Large intestine (tissue), 3 donors: Measurements from ENCODE around the gene TEX28. TPM values are rescaled to one million over a fixed set of nuclear protein-coding genes. Genes with fewer than 3 reads are reported as not detected.
A peak's percentile ranks its signal among the peaks of the same experiment; 100 is the strongest.
"Not testable (repeated sequence)": the region's sequence is repeated elsewhere in the genome, so short reads cannot be mapped to it uniquely, and the experiment has no call there.

Experiments
- DNase-seq, 2 donors: peaks; one replicate each; pipeline versions ENCODE4 v3.0.0 to v3.0.0-alpha.2; 2013
- H3K27ac ChIP-seq: one replicate; pipeline ENCODE4 v1.5.1; 2013; ENCODE audit warnings: low read length
- H3K27me3 ChIP-seq: 2 replicates; pipeline ENCODE4 v1.6.1; 2013; ENCODE audit warnings: low read length; ENCODE audit not compliant: control insufficient read depth, insufficient read depth
- H3K36me3 ChIP-seq: 2 replicates; pipeline ENCODE4 v1.6.1; 2013; ENCODE audit warnings: low read length; ENCODE audit not compliant: control insufficient read depth, insufficient read depth
- H3K4me1 ChIP-seq: one replicate; pipeline ENCODE4 v1.6.1; 2013; ENCODE audit warnings: low read length; ENCODE audit not compliant: control insufficient read depth, insufficient read depth
- H3K4me3 ChIP-seq: one replicate; pipeline ENCODE4 v1.5.1; 2013; ENCODE audit warnings: low read length
- H3K9me3 ChIP-seq: one replicate; pipeline ENCODE4 v1.6.1; 2013; ENCODE audit warnings: mild to moderate bottlenecking, low read depth, low read length, moderate library complexity; ENCODE audit not compliant: control insufficient read depth
- WGBS: methylation state at CpG from one replicate; pipeline ENCODE4 v1.1.5; 2013; ENCODE audit warnings: low lambda C conversion rate; ENCODE audit not compliant: insufficient coverage; 5-methylcytosine and 5-hydroxymethylcytosine counted together
- polyA plus RNA-seq: library from polyadenylated mRNA; unstranded; fragments of 120-200 nt; gene quantifications from one replicate; pipeline ENCODE4 v1.2.1, GENCODE V29; 2013

Gene TEX28
- polyA plus RNA-seq, 1 donor: not detected

- DNase-seq: no peak
- no peaks in the 10 kb centered on the region for H3K4me1 ChIP-seq
- WGBS: no CpG with 5 or more reads among the region's 7 CpGs
- H3K27ac ChIP-seq: no peak overlapping the region
- H3K36me3 ChIP-seq: no peaks in the 10 kb centered on the region
- H3K4me3 ChIP-seq: no peak overlapping the region
- H3K27me3 ChIP-seq: no peaks in the 10 kb centered on the region
- H3K9me3 ChIP-seq: no peaks in the 10 kb centered on the region
Measured at GRCh38 chrX:154312116-154312515, 17.2 kb upstream of the TEX28 start.

- H3K4me1 ChIP-seq: no peaks in the 10 kb centered on the region
- no peaks in the 10 kb centered on the region for H3K27me3 ChIP-seq
- DNase-seq: no peak
- no peaks in the 10 kb centered on the region for H3K9me3 ChIP-seq
- no peak overlapping the region for H3K27ac ChIP-seq
- H3K36me3 ChIP-seq: no peaks in the 10 kb centered on the region
- WGBS: no CpG with 5 or more reads among the region's 19 CpGs
- no peak overlapping the region for H3K4me3 ChIP-seq
Measured at GRCh38 chrX:154310616-154311536, 16.0 kb upstream of the TEX28 start.

- no peaks in the 10 kb centered on the region for H3K36me3 ChIP-seq
- no CpG with 5 or more reads among the region's 16 CpGs for WGBS
- no peaks in the 10 kb centered on the region for H3K27me3 ChIP-seq
- H3K27ac ChIP-seq: no peak overlapping the region
- no peaks in the 10 kb centered on the region for H3K4me1 ChIP-seq
- H3K4me3 ChIP-seq: no peak overlapping the region
- DNase-seq: no peak
- H3K9me3 ChIP-seq: no peaks in the 10 kb centered on the region
Measured at GRCh38 chrX:154309041-154309775, 14.3 kb upstream of the TEX28 start.

- no CpG with 5 or more reads among the region's 9 CpGs for WGBS
- H3K27ac ChIP-seq: no peak overlapping the region
- H3K4me1 ChIP-seq: no peaks in the 10 kb centered on the region
- no peaks in the 10 kb centered on the region for H3K27me3 ChIP-seq
- H3K9me3 ChIP-seq: no peaks in the 10 kb centered on the region
- DNase-seq: peak in 1 of 2 donors; percentile 17
- H3K4me3 ChIP-seq: no peak overlapping the region
- no peaks in the 10 kb centered on the region for H3K36me3 ChIP-seq
Measured at GRCh38 chrX:154308108-154308946, 13.4 kb upstream of the TEX28 start.

GRCh38 chrX:154307202-154307601 lies 12.3 kb upstream of the TEX28 start:
- Histone ChIP-seq H3K4me1 (no peaks in the 10 kb centered on the region), H3K27ac (no peak overlapping the region), H3K9me3 (no peaks in the 10 kb centered on the region), H3K4me3 (no peak overlapping the region), H3K36me3 (no peaks in the 10 kb centered on the region), H3K27me3 (no peaks in the 10 kb centered on the region)
- no CpG with 5 or more reads among the region's 6 CpGs for WGBS
- DNase-seq: no peak

- no CpG with 5 or more reads among the region's 11 CpGs for WGBS
- no peaks in the 10 kb centered on the region for H3K36me3 ChIP-seq
- H3K27me3 ChIP-seq: no peaks in the 10 kb centered on the region
- H3K9me3 ChIP-seq: no peaks in the 10 kb centered on the region
- H3K4me1 ChIP-seq: no peaks in the 10 kb centered on the region
- H3K4me3 ChIP-seq: no peak overlapping the region
- H3K27ac ChIP-seq: no peak overlapping the region
- DNase-seq: no peak
Measured at GRCh38 chrX:154305541-154306205, 10.7 kb upstream of the TEX28 start.

GRCh38 chrX:154304846-154305245 lies 9.9 kb upstream of the TEX28 start:
- Histone ChIP-seq H3K9me3 (no peaks in the 10 kb centered on the region), H3K4me1 (no peaks in the 10 kb centered on the region), H3K27ac (no peak overlapping the region), H3K4me3 (no peak overlapping the region), H3K36me3 (no peaks in the 10 kb centered on the region), H3K27me3 (no peaks in the 10 kb centered on the region)
- DNase-seq: no peak
- no CpG with 5 or more reads among the region's 10 CpGs for WGBS

- Histone ChIP-seq H3K27ac (no peak overlapping the region), H3K36me3 (no peaks in the 10 kb centered on the region), H3K9me3 (no peaks in the 10 kb centered on the region), H3K4me3 (no peak overlapping the region), H3K27me3 (no peaks in the 10 kb centered on the region), H3K4me1 (no peaks in the 10 kb centered on the region)
- no CpG with 5 or more reads among the region's 8 CpGs for WGBS
- no peak for DNase-seq
Measured at GRCh38 chrX:154303476-154303875, 8.6 kb upstream of the TEX28 start.

GRCh38 chrX:154302998-154303397 lies 8.1 kb upstream of the TEX28 start:
- not testable (repeated sequence) for H3K27me3 ChIP-seq, H3K27ac ChIP-seq, H3K4me3 ChIP-seq, H3K4me1 ChIP-seq, H3K36me3 ChIP-seq, H3K9me3 ChIP-seq, DNase-seq
- no CpG with 5 or more reads among the region's 7 CpGs for WGBS

- no peak for DNase-seq
- Histone ChIP-seq H3K27ac (no peak overlapping the region), H3K9me3 (no peaks in the 10 kb centered on the region), H3K36me3 (no peaks in the 10 kb centered on the region), H3K4me1 (no peaks in the 10 kb centered on the region), H3K4me3 (no peak overlapping the region), H3K27me3 (no peaks in the 10 kb centered on the region)
- no CpG with 5 or more reads among the region's 8 CpGs for WGBS
Measured at GRCh38 chrX:154300816-154301215, 5.9 kb upstream of the TEX28 start.
